ENCODE measurements around the gene DNAJC9.

DNAJC9 gene

DNA sequence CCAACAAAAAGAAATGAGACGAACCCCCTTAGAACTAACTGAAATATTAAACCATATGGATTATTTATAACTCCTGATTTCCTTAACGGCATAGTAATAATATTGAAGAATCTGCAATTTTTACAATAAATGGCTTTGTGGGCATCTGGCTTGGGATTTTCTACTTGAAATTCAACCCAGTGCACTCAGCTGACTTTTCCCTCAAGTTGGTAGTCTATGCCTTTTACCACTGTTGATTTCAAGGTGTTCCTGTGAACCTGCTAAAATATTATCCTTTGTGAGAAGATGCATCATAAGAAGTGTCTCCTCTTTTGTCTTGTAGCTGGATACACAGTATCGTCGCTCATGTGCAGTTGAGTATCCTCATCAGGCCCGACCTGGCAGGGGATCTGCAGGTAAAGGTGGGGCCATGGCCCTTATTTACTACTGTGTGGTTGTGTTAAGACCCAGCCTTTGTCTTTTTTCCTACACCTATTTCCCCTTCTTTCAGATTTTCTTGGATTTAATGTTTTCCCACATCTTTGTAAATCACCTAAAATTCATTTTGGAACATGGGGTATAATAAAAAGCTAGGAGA is 8.0 kb downstream of the DNAJC9 start:
- DNase-seq (ENCODE audit: low spot score) = no peak

- no peak for DNase-seq (ENCODE audit: low spot score)
These were observed 12.4 kb downstream of the DNAJC9 start for GRCh38 chr10:73234695-73235094.

DNA sequence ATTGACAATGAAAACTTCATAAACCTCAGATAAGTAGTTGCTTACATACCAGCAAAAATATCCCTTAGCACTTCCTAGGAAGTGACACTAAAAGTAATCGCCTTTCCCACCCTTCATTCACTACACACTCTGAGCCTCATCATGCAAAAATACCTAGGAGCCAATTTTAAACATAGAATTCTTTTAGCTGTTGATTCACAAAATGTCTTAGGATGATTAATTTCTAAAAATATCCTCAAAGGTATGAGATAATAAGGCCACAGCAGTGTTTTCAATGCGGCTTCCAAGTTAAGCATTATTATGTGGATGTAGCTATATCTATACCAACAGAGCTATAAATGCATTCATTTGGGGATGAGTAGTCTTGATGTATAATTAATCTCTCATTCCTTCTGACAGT is 13.2 kb downstream of the DNAJC9 start:
- DNase-seq (ENCODE audit: low spot score) = no peak

GRCh38 chr10:73232887-73233286 is 14.2 kb downstream of the DNAJC9 start:
- DNase-seq (ENCODE audit: low spot score) = peak; percentile 46

- no peak for DNase-seq (ENCODE audit: low spot score)
These were observed 17.5 kb downstream of the DNAJC9 start for GRCh38 chr10:73229567-73229966.

DNA sequence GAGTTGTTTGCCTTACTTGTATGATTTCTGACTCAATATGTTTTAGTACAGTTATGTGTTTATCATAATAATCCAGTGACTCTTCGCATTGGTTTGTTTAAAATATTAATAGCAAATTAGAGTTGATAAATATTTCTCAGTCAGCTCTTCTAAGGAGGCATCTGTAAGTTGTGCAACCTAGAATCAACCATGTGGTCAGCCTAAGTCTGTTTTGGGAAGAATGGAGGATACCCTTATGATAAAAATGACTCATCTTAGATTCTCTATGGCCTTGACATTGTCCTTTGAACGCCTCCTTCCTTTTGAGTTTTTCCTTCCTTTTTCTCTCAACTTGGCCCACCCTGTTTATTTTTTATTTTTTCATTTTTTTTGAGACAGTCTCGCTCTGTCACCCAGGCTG is 18.8 kb downstream of the DNAJC9 start:
- no peak for DNase-seq (ENCODE audit: low spot score)

DNA sequence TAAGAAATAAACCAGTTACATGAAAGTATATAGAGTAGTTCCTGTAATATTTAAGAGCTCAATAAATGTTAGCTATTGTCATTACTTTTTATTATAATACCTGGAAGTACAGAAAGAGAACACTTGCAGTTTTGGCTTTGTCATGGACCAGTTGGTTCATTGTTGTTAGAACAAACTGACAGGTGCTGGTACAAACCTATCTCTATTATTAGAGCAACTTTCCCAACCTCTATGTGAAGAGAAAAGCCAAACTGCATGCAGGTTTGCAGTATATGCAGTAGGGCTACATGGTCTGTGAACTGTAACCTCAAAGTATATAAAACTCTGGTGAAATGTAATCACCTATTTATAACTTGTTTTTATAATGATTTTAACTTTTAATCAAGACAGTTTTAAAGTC is 20.4 kb downstream of the DNAJC9 start:
- DNase-seq (ENCODE audit: low spot score) = no peak

DNA sequence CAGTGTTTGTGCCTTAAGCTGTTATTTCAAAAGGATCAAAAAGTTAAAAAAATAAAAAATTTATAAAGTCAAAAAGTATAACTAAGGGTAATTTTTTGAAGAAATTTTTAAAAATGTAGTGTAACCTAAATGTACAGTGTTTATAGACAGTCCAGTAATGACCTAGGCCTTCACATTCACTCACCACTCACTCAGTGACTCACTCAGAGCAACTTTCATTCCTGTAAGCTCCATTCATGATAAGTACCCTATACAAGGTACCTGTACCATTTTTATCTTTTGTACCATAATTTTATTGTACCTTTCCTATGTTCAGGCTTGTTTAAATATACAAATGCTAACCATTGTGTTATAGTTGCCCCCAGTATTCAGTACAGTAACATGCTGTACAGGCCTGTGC is 21.5 kb downstream of the DNAJC9 start:
- DNase-seq (ENCODE audit: low spot score) = no peak

- no peak for DNase-seq (ENCODE audit: low spot score)
These were observed 26.1 kb downstream of the DNAJC9 start for GRCh38 chr10:73220989-73221388.

- DNase-seq (ENCODE audit: low spot score) = no peak
These were observed 27.7 kb downstream of the DNAJC9 start for GRCh38 chr10:73219384-73219783.

GRCh38 chr10:73218431-73219191 is 28.4 kb downstream of the DNAJC9 start:
- DNase-seq (ENCODE audit: low spot score) = no peak

DNA sequence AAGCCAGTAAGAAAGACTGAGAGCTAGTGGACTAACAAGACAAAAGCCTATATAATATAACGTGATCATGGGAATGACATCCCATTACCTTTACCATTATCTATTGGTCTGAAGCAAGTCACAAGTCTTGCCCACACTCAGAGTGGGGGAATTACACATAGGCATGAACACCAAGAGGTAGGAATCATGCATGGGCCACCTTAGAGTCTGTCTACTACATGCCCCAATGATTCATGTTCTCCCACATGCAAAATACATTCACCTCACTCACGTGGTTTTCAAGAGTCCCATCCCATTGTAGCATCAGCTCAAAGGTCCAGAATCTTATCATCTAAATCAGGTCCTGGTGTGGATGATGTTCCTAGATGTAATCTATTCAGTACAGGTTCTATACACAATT is 29.4 kb downstream of the DNAJC9 start:
- DNase-seq (ENCODE audit: low spot score) = no peak

- no peak for DNase-seq (ENCODE audit: low spot score)
These were observed 31.3 kb downstream of the DNAJC9 start for GRCh38 chr10:73215749-73216148.

GRCh38 chr10:73211106-73211811 is 35.8 kb downstream of the DNAJC9 start:
- DNase-seq (ENCODE audit: low spot score) = no peak

GRCh38 chr10:73210395-73211105 is 36.5 kb downstream of the DNAJC9 start:
- no peak for DNase-seq (ENCODE audit: low spot score)

GRCh38 chr10:73209705-73210104 is 37.4 kb downstream of the DNAJC9 start:
- no peak for DNase-seq (ENCODE audit: low spot score)

DNA sequence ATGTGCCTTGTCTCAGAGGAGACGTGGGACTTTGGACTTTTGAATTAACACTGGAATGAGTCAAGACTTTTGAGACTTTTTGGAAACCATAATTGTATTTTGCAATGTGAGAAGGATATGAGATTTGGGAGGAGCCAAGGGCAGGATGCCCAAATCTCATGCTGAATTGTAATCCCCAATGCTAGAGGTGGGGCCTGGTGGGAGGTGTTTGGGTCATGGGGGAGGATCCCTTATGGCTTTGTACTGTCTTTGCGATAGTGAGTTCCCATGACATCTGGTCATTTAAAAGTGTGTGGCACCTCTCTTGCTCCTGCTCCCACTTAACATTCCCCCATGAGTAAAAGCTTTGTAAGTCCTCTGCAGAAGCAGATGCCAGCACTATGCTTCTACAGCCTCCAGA is 39.2 kb downstream of the DNAJC9 start:
- DNase-seq (ENCODE audit: low spot score) = no peak

DNA sequence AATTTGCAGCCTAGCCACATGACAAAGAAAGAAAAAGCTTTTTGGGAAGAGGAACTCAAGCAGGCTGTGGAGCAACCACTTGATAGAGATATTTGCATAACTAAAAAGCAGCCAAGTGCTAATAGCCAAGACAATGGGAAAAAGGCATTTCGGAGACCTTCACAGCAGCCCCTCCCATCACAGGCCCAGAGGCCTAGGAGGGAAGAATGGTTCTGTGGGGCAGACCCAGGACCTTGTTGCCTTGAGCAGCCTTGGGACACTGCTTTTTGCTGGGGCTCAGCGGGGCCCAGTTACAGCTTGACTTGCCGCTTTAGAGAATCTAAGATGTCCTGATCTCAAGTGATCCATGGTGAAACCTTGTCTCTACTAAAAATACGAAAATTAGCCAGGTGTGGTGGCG is 40.7 kb downstream of the DNAJC9 start:
- no peak for DNase-seq (ENCODE audit: low spot score)

DNA sequence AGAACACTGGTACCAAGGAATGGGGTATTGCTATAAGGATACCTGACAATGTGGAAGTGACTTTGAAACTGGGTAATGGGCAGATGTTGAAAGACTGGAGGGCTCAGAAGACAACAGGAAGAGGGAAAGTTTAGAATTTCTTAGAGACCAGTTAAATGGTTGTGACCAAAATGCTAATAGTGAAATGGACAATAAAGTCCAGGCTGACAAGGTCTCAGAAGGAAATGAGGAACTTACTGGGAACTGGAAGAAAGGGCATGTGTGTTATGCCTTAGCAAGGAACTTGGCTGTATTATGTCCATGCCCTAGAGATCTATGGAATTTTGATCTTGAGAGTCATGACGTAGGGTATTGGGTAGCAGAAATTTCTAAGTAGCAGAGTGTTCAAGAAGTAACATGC is 41.2 kb downstream of the DNAJC9 start:
- no peak for DNase-seq (ENCODE audit: low spot score)

DNA sequence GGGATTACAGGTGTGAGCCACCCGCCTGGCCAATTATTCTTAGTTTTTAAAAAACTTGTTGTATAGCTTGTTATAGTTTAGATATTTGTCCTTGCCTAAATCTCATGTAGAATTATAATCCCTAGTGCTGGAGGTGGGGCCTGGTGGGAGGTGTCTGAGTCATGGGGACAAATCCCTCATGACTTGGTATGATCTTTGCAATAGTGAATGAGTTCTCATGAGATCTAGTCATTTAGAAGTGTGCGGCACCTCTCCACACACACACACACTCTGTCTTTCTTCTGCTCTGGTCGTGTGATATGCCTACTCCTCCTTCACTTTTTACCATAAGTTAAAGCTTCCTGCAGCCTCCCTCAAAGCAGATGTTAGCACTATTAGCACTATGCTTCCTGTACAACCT is 42.0 kb downstream of the DNAJC9 start:
- DNase-seq (ENCODE audit: low spot score) = no peak

Data from ecto neural progenitor cell (in vitro differentiated cells).